Prostate gland (tissue), 2 donors: ENCODE results near the gene ZMYND11. TPM values are rescaled to one million over a fixed set of nuclear protein-coding genes. Genes with fewer than 3 reads are reported as not detected.
"Not testable (repeated sequence)": the region's sequence is repeated elsewhere in the genome, so short reads cannot be mapped to it uniquely, and the experiment has no call there.

ENCODE experiments used
- DNase-seq: peaks from one replicate; pipeline ENCODE4 v3.0.0-alpha.2; 2019; ENCODE audit warnings: low spot score
- H3K27ac ChIP-seq, 2 donors: fragments of 200-600 bp; sonication (generic); 2 replicates each; pipeline ENCODE4 v1.5.1; 2017 to 2019
- H3K27me3 ChIP-seq: fragments of 200-600 bp; sonication (generic); replicated peaks from 2 replicates; pipeline ENCODE4 v1.5.1; 2019; ENCODE audit not compliant: insufficient read depth
- H3K36me3 ChIP-seq, 2 donors: fragments of 200-600 bp; sonication (generic); 1 replicate in 1 of 2; 2 replicates in 1 of 2; pipeline versions ENCODE4 v1.5.1 to v1.8.1; 2017 to 2019
- H3K4me1 ChIP-seq: fragments of 200-600 bp; sonication (generic); replicated peaks from 2 replicates; pipeline ENCODE4 v1.5.1; 2019
- H3K4me3 ChIP-seq, 2 donors: fragments of 200-600 bp; sonication (generic); 2 replicates each; pipeline ENCODE4 v1.5.1; 2017 to 2019
- H3K9me3 ChIP-seq: fragments of 200-600 bp; sonication (generic); 2 replicates; pipeline ENCODE4 v1.5.1; 2017
- POLR2A ChIP-seq: fragments of 450-650 bp; IDR thresholded peaks from one replicate; pipeline ENCODE4 v1.6.1; 2016; ENCODE audit warnings: antibody characterized with exemption, mild to moderate bottlenecking
- POLR2AphosphoS5 ChIP-seq: sonication (generic); formaldehyde crosslinking; IDR thresholded peaks from one replicate; pipeline ENCODE4 v1.6.1; 2017; ENCODE audit warnings: antibody characterized with exemption
- WGBS: methylation state at CpG from one replicate; pipeline ENCODE4 v1.1.5; 2018; 5-methylcytosine and 5-hydroxymethylcytosine counted together
- intact Hi-C: fragments of 100-400 bp; cut with DNase I; formaldehyde crosslinking; loops from one replicate; pipeline ENCODE4 v1.14.2; 2022
- small RNA-seq, 2 donors: library from RNA; depleted of rRNA; stranded (forward); fragments of <200 nt; gene quantifications; one replicate each; pipeline ENCODE3, GENCODE V24; 2016
- total RNA-seq, 2 donors: library from RNA; depleted of rRNA; stranded (reverse); fragments of >200 nt; gene quantifications; one replicate each; pipeline ENCODE4 v1.1.0, GENCODE V29; 2016
- TF ChIP-seq, protein P1 (sequence below), 4 experiments: fragments of 200-600 bp in 2 of 4; fragments of 450-650 bp in 2 of 4; sonication (generic) in 2 of 4; IDR thresholded peaks; 1 replicate in 3 of 4; 2 replicates in 1 of 4; pipeline ENCODE4 v1.5.1; 2016 to 2019; ENCODE audit warnings: antibody characterized with exemption in 4 of 4, mild to moderate bottlenecking in 2 of 4, moderate library complexity in 2 of 4

ZMYND11 gene
- total RNA-seq, 2 donors from 2014 or later: 66.6 to 78.1 TPM

DNA sequence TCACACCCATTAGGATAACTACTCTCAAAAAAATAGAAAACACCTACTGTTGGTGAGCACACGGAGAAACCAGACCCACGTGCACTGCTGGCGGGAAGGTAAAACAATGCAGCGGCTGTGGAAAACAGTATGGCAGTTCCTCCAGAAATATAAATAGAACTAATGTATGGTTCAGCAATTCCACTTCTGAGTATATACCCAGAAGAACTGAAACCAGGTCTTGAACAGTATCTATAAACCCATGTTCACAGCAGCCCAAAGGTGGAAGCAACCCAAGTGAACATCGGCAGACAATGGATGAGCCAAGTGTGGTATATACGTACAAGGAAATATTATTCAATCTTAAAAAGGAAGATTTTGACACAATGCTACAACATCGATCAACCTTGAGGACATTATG lies 164.7 kb downstream of the ZMYND11 start:
- Histone ChIP-seq H3K4me3 (no peak overlapping the region), H3K27ac (no peak overlapping the region), H3K36me3 (no peaks in the 10 kb centered on the region), H3K9me3 (no peaks in the 10 kb centered on the region), H3K4me1 (no peaks in the 10 kb centered on the region), H3K27me3 (no peaks in the 10 kb centered on the region)
- intact Hi-C loops: no loop called here
- 97% methylated on average over 7 of the region's 7 CpGs for WGBS
- no peak for TF ChIP-seq POLR2AphosphoS5
- no peak for TF ChIP-seq POLR2A
- TF ChIP-seq, protein P1, sequence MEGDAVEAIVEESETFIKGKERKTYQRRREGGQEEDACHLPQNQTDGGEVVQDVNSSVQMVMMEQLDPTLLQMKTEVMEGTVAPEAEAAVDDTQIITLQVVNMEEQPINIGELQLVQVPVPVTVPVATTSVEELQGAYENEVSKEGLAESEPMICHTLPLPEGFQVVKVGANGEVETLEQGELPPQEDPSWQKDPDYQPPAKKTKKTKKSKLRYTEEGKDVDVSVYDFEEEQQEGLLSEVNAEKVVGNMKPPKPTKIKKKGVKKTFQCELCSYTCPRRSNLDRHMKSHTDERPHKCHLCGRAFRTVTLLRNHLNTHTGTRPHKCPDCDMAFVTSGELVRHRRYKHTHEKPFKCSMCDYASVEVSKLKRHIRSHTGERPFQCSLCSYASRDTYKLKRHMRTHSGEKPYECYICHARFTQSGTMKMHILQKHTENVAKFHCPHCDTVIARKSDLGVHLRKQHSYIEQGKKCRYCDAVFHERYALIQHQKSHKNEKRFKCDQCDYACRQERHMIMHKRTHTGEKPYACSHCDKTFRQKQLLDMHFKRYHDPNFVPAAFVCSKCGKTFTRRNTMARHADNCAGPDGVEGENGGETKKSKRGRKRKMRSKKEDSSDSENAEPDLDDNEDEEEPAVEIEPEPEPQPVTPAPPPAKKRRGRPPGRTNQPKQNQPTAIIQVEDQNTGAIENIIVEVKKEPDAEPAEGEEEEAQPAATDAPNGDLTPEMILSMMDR (IDR thresholded peaks at IDR 0.05): no peak
- DNase-seq: no peak

DNA sequence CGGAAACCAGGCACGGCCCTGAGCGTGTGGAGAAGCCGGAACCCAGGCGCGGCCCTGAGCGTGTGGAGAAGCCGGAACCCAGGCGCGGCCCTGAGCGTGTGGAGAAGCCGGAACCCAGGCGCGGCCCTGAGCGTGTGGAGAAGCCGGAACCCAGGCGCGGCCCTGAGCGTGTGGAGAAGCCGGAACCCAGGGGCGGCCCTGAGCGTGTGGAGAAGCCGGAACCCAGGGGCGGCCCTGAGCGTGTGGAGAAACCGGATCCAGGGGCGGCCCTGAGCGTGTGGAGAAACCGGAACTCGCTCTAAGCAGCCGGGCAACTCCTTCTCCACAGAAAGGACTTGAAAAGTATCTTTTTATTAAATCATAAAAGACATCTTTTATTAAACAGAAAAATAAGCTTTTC lies 165.3 kb downstream of the ZMYND11 start:
- H3K27me3 ChIP-seq, intact Hi-C loops: not testable (repeated sequence)

DNA sequence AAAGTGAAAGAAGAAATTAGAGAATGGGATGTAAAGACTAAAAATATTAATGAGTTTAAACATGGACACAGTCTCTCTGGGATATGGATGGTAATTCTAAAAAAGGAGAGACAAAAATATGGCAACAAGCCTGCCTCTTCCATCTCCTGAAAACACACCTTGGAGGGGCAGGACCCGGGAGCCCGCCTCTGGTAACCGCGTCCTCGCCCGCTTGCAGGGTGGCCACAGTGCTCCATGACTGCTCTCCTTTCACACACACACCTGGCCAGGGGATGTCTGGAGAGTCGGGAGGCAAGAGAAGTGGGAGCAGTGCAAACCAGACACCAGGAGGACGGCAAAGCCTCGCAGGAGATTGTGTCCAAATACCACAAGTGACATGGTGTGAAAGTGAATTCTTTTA lies 166.3 kb downstream of the ZMYND11 start:
- Histone ChIP-seq H3K36me3 (no peaks in the 10 kb centered on the region), H3K27ac (no peak overlapping the region), H3K4me1 (no peaks in the 10 kb centered on the region), H3K27me3 (no peaks in the 10 kb centered on the region), H3K9me3 (no peaks in the 10 kb centered on the region), H3K4me3 (no peak overlapping the region)
- no peak for TF ChIP-seq POLR2A
- TF ChIP-seq, protein P1 (IDR thresholded peaks at IDR 0.05): no peak
- TF ChIP-seq POLR2AphosphoS5: no peak
- intact Hi-C loops: no loop called here
- DNase-seq: no peak
- 95% methylated on average over 9 of the region's 9 CpGs for WGBS

More for the DNA sequence above, 165.3 kb downstream of the ZMYND11 start:
- not testable (repeated sequence) for H3K4me3 ChIP-seq, H3K27ac ChIP-seq, H3K4me1 ChIP-seq, H3K9me3 ChIP-seq, DNase-seq, H3K36me3 ChIP-seq
- 96% methylated on average over 31 of the region's 31 CpGs for WGBS

Small RNA genes lying within 50 kb of the gene (small RNA-seq; reads per million reads assigned to genes)
- gene RNA5SP297 (0 to 0.20 reads per million in 2 donors), gene RNA5SP298 (0.19 to 1.2 reads per million in 2 donors)

Other genes starting within 250 kb of the ZMYND11 start
- gene TUBB8, start 86.2 kb upstream of the ZMYND11 start, total RNA-seq: not detected